ENCODE measurements around the gene STX8.
"Not testable (repeated sequence)": the region's sequence is repeated elsewhere in the genome, so short reads cannot be mapped to it uniquely, and the experiment has no call there.

The STX8 gene, protein sequence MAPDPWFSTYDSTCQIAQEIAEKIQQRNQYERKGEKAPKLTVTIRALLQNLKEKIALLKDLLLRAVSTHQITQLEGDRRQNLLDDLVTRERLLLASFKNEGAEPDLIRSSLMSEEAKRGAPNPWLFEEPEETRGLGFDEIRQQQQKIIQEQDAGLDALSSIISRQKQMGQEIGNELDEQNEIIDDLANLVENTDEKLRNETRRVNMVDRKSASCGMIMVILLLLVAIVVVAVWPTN

DNA sequence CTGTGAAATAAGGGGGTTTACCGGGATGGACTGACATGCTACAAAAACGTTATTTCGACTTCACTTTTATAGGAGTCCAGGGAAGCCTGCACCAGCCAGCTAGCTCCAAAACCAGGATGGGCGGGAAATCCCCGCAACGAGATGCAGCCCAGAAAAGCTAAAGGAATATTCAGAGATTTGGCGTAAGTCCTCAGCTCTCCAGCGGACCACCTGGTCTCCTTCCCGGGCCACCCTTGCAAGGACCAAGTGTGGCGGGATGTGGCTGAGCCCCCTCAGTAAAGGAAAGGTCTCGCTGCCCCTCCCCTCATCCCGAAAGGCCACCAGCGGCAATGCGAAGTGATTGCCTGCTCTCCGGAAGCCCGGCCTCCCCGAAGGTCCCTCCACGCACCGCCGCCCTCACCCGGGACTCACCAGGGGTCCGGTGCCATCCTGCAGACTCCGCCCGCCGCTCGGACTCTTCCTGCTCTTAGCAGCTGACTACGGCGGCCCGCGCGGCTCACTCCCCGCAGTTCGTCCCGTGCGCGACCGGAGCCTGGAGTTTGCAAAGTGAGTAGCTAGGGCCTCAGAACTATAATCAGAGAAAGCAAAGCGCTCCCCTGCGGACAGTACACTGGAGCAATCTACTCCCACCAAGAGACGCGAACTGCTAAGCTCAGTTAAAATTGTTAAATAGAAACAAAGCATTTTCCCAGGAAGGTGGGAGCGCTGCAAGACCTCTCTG is at the start of gene STX8:
STX8 (minus strand) TSS at position 440 of the 721 bp plus-strand sequence; CDS start at position 428, 12 bp downstream.
- Histone ChIP-seq H3K27me3 (replicated peaks) (no peaks in the 10 kb centered on the region), H3K36me3 (replicated peaks) (no peaks in the 10 kb centered on the region), H3K27ac (no peak within 1 kb of the TSS), H3K4me3 (ENCODE audit: low read depth, low read length) (peak within 1 kb of the TSS; percentile 89)
- in situ Hi-C loops (cut with HindIII; ENCODE audit: low pct_ligation_motif_present, low sequenced_read_pairs), result no loop called here
- TF ChIP-seq, protein P1, sequence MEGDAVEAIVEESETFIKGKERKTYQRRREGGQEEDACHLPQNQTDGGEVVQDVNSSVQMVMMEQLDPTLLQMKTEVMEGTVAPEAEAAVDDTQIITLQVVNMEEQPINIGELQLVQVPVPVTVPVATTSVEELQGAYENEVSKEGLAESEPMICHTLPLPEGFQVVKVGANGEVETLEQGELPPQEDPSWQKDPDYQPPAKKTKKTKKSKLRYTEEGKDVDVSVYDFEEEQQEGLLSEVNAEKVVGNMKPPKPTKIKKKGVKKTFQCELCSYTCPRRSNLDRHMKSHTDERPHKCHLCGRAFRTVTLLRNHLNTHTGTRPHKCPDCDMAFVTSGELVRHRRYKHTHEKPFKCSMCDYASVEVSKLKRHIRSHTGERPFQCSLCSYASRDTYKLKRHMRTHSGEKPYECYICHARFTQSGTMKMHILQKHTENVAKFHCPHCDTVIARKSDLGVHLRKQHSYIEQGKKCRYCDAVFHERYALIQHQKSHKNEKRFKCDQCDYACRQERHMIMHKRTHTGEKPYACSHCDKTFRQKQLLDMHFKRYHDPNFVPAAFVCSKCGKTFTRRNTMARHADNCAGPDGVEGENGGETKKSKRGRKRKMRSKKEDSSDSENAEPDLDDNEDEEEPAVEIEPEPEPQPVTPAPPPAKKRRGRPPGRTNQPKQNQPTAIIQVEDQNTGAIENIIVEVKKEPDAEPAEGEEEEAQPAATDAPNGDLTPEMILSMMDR (IDR thresholded peaks at IDR 0.05; ENCODE audit: low read depth, low read length, missing control alignments), result no peak
- DNase-seq, result peak; percentile 93

DNA sequence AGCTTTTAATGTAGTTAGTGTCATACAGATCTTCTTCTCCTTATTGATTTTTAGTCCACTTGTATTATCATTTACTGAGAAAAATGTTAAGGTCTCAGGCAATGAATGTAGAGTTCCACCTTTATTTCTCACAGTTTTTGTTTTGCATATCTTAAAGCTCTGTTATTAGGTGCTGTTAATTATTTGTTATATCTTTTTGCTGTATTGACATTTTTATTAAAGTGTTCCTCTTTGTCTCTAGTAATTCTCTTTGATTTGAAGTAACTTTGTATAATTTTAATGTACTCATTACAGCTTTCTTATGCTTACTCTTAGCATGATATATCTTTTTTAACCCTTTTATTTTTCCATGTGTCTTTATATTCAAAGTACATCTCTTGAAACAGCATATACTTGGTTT is 47.3 kb upstream of the STX8 start:
- no peaks in the 10 kb centered on the region for H3K36me3 ChIP-seq (replicated peaks)
- TF ChIP-seq, protein P1 (IDR thresholded peaks at IDR 0.05; ENCODE audit: low read depth, low read length, missing control alignments), result no peak
- no peak overlapping the region for H3K4me3 ChIP-seq (ENCODE audit: low read depth, low read length)
- no peak for DNase-seq
- in situ Hi-C loops (cut with HindIII; ENCODE audit: low pct_ligation_motif_present, low sequenced_read_pairs), result no loop called here
- H3K27ac ChIP-seq, result no peak overlapping the region
- no peaks in the 10 kb centered on the region for H3K27me3 ChIP-seq (replicated peaks)

DNA sequence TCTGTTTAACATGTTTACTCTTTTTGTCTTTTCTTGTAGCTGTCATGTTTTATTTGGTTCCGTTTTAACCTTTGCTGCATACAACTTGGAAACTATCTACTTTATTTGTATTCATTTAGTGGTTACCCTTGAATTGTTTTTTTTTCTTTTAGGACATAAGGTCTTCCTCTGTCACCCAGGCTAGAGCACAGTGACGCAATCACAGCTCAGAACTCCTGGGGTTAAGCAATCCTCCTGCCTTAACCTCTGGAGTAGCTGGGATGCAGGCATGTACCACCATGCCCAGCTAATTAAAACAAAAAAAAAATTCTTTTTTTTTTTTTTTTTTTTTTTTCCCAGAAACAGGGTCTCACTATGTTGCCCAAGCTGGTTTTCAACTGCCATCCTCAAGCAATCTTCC is 39.9 kb upstream of the STX8 start:
- in situ Hi-C loops (cut with HindIII; ENCODE audit: low pct_ligation_motif_present, low sequenced_read_pairs), result no loop called here
- H3K27me3 ChIP-seq (replicated peaks), result no peaks in the 10 kb centered on the region
- TF ChIP-seq, protein P1 (IDR thresholded peaks at IDR 0.05; ENCODE audit: low read depth, low read length, missing control alignments), result no peak
- H3K36me3 ChIP-seq (replicated peaks), result no peaks in the 10 kb centered on the region
- DNase-seq, result no peak
- H3K4me3 ChIP-seq (ENCODE audit: low read depth, low read length), result no peak overlapping the region
- no peak overlapping the region for H3K27ac ChIP-seq

DNA sequence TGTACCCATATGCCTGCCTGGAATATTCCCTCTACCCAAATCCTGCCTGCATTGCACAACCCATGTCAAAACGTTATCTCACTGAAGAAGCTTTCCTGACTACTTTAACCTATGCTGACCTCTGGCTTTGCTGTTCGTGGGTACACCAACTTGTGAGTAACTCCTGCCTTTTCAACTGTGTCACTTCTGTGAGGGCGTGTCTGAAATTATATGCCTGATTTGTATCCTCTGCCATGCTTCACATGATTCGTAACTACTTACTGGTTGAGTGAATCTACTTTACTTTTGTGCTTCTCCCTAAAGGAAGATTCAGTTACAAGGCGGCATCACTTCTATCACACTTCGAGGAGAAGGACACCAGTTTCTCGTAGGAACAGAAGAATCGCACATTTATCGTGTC is 36.4 kb upstream of the STX8 start:
- TF ChIP-seq, protein P1 (IDR thresholded peaks at IDR 0.05; ENCODE audit: low read depth, low read length, missing control alignments), result no peak
- Histone ChIP-seq H3K27ac (no peak overlapping the region), H3K4me3 (ENCODE audit: low read depth, low read length) (no peak overlapping the region), H3K27me3 (replicated peaks) (no peaks in the 10 kb centered on the region), H3K36me3 (replicated peaks) (no peaks in the 10 kb centered on the region)
- in situ Hi-C loops (cut with HindIII; ENCODE audit: low pct_ligation_motif_present, low sequenced_read_pairs), result no loop called here
- DNase-seq, result no peak

DNA sequence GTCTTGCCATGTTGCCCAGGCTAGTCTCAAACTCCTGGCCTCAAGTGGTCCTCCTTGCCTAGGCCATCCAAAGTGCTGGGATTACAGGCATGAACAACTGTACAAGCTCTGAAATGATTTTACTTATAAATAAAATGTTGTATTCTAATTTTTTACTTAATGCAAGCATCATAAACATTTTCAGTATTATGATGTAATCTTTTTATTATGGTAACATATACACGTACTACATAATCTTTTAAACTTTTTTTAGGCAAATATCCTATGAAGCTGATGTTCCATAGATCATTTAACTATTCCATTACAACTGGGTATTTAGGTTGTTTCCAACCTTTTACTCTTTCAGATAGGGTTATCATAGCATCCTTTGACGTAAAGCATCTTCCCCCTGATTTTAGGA is 35.9 kb upstream of the STX8 start:
- Histone ChIP-seq H3K36me3 (replicated peaks) (no peaks in the 10 kb centered on the region), H3K27me3 (replicated peaks) (no peaks in the 10 kb centered on the region), H3K4me3 (ENCODE audit: low read depth, low read length) (no peak overlapping the region), H3K27ac (no peak overlapping the region)
- DNase-seq, result no peak
- TF ChIP-seq, protein P1 (IDR thresholded peaks at IDR 0.05; ENCODE audit: low read depth, low read length, missing control alignments), result no peak
- in situ Hi-C loops (cut with HindIII; ENCODE audit: low pct_ligation_motif_present, low sequenced_read_pairs), result no loop called here

DNA sequence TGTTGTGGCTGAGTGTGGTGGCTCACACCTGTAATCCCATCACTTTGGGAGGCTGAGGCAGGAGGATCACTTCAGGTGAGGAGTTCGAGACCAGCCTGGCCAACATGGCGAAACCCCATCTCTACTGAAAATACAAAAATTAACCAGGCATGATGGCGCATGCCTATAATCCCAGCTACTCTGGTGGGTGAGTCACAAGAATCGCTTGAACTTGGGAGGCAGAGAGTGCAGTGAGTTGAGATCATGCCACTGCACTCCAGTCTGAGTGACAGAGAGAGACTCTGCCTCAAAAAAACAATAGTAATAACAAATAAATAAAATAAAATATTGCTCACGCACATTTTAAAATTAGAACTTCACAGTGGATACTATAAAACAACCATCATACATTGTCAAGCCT is 31.4 kb upstream of the STX8 start:
- H3K4me3 ChIP-seq (ENCODE audit: low read depth, low read length); H3K27me3 ChIP-seq (replicated peaks); H3K27ac ChIP-seq; H3K36me3 ChIP-seq (replicated peaks); in situ Hi-C loops (cut with HindIII; ENCODE audit: low pct_ligation_motif_present, low sequenced_read_pairs); DNase-seq: not testable (repeated sequence)
